ENCODE results near the gene ANKLE1. TPM values are rescaled to one million over a fixed set of nuclear protein-coding genes. Genes with fewer than 3 reads are reported as not detected.

The ANKLE1 gene, protein sequence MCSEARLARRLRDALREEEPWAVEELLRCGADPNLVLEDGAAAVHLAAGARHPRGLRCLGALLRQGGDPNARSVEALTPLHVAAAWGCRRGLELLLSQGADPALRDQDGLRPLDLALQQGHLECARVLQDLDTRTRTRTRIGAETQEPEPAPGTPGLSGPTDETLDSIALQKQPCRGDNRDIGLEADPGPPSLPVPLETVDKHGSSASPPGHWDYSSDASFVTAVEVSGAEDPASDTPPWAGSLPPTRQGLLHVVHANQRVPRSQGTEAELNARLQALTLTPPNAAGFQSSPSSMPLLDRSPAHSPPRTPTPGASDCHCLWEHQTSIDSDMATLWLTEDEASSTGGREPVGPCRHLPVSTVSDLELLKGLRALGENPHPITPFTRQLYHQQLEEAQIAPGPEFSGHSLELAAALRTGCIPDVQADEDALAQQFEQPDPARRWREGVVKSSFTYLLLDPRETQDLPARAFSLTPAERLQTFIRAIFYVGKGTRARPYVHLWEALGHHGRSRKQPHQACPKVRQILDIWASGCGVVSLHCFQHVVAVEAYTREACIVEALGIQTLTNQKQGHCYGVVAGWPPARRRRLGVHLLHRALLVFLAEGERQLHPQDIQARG
- 0.28 TPM in 1 of 2 replicates, not detected in the other for polyA plus RNA-seq

DNA sequence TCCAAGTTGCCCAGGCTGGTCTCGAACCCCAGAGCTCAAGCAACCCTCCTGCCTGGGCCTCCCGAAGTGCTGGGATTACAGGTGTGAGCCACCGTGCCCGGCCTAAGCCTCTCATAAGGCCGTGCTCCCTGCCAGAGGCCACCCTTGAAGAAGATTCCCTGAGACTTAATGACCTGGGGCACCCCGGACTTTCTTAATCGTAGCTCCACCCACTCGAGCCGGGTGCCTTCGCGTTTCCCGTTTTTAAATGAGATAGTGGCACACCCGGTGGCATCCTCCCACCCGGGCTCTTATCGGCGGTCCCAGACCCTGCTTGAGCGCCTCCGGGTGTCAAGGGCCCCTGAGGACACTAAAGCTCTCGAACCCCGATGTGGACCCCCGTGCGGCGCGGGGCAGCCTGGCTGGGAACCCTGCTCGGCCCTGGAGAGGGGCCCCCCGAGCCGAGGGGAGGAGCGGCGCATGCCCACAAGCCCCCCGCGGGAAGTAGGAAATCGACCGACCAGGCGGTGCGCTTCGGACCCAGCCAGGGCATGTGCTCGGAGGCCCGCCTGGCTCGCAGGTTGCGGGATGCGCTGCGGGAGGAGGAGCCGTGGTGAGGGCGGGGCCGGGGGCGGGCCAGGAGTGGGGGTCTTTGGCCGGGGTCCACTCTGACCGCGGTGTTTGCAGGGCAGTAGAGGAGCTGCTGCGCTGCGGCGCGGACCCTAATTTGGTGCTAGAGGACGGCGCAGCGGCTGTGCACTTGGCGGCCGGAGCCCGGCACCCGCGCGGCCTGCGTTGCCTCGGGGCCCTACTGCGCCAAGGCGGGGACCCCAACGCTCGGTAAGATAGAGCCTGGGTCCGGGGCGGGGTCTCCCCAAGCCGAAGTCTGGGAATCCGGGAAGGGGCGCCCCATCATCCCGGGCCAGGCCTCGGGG lies at the start of gene ANKLE1:
TSS of gene ANKLE1 (plus strand) at position 511 of the 914 bp plus-strand sequence. CDS start at position 531, 20 bp downstream.

DNA sequence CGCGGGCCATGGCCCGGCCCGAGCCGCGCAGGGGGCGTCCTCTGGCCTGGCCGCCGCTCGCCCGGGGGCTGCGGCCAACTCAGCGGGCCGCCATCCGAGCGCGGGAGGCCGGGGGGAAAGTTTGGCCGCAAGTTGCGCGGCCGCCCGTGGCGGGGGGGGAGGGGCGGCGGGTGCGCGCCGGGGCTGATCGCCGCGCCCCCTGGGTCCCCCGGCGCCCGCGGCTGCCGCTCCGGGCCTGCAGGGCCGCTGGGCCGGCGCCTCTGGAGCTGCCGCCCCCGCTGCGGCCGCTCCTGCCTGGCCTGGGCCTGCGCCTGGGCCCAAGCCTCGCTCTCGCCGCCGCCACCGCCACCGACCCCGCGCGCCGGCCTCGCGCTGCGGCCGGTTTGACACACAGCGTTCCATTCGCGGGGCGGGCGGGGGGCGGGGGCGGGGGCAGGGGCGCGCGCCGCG lies 36.1 kb upstream of the ANKLE1 start, which contains the start of gene NR2F6:
TSS of gene NR2F6 (minus strand) at position 385 of the 450 bp plus-strand sequence. CDS start 699 bp downstream, outside the sequence.

DNA sequence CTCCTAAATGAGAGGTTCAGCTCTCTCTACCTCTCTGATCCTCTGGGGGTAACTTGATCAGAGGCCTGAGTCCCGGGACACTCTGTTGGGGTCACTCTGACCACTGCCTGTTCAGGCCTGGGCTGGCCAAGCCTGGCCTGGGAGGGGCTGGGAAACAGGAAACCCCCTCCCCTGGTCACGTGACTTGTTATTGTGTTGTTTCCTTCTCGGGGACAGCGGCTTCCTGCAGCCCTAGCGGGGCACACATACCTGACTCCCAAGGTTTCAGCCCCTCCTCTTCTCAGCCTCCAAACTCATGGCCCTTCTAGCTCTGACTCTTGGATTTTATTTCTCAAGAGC lies 17.1 kb upstream of the ANKLE1 start, which contains the start of gene USHBP1:
TSS of gene USHBP1 (minus strand) at position 105 of the 339 bp plus-strand sequence. CDS start 446 bp downstream, outside the sequence.

DNA sequence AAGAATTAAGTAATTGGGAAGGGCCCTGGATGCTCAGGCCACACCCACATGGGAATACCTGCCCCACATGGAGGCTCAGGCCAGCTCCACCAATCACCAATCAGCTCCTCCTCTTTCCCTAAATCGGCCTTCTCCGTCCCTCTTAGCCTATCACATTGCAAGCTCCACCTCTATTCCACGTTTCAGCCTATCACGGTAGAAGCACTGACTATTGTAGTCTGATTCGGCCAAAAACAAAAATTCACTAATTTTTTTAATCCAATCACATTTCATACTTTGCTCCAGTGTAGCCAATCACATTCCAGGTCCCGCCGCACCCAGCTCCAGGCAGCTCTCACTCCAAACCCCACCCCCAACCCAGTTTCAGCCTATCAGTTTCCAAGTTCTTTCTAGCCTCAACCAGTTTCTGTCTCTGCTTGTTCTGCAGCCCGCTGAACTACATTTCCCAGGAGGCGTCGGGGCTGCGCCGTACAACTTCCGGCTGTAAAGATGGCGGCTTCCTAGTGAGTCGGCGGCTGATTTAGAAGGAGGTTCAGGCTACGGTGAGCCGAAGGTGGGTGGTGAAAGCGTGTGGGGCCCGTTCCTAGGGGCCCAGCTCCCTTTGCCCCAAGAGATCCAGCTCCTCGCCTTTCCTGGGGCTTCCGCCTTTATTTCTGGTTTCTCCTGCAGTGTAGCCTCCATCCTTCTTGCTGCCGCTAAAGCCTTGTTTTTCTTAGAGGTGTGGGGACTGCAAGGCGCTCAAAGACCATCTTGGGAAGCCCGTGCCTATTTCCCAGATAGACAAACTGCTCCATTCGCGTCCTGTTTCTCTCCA lies 14.5 kb upstream of the ANKLE1 start, which contains the start of gene BABAM1:
TSS of gene BABAM1 (plus strand) at position 469 of the 814 bp plus-strand sequence. CDS start 1,364 bp downstream, outside the sequence.

DNA sequence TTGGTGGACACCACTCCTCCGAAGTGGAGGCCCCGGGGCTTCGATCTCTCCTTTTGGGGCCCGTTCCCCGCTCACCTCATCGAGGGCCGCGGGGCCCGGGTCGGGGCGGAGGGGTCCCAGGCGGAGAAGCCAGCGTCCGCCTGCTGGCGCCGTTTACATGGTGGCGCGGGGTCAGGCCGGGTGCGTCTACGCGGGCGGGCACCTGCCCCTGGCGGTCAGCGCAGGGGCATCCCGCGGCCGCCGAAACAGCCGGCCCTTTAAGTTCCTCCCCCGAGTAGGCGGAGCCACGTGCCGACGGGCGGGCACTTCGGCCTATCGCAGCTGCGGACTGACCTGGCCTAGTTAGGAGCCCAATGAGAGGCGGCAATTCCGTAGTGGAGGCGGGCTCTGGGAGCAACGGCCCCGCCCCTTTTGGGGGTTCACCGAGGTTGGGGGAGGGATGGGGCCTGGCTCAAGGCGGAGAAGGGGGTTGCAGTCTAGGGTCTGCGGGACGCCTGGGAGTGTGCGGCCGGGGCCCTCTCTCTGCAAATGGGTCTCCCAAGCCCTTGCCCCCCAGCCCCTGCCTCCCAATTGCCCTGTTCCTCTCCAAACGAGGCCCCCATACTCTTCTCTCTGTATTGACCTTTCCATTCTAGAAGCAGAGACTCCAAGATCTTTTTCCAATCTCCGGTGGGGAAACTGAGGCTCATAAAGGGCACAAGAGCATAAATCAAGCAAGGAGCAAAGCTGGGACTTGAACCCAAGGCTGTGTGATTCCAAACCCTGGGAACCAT lies 21.7 kb downstream of the ANKLE1 start, which contains the start of gene ABHD8:
TSS of gene ABHD8 (minus strand) at position 259 of the 773 bp plus-strand sequence. CDS start 1,809 bp downstream, outside the sequence.

DNA sequence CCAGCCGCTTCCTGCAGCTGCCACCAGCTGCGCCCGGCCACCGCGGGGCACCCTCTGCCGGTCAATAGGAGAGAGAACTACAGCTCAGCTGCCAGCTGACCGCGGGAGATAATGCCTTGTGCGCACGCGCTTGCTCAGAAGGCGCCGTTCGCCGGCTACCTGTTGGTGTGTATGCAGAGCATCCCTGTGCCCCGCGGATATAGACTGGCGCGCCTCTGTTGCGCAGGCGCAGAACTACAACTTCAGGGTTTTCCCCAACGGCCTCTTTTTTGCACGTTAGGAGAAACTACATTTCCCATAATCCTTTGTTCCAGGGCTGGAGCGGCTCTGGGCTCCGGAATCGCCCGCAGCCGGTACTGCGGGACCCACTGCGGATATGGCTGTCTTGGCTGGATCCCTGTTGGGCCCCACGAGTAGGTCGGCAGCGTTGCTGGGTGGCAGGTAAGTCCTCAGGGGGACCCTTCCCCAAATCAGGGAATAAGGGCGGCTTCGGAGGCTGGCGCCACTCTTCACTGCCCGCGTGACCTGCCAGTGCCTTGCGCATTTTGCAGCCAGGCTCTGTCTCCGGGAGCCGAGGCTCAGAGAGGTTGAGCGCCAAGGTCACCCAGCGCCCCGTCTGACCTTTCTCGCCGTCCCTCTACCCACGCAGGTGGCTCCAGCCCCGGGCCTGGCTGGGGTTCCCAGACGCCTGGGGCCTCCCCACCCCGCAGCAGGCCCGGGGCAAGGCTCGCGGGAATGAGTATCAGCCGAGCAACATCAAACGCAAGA lies 24.0 kb downstream of the ANKLE1 start, which contains the start of gene MRPL34:
TSS of gene MRPL34 (plus strand) at position 356 of the 768 bp plus-strand sequence. CDS start at position 377, 21 bp downstream.

DNA sequence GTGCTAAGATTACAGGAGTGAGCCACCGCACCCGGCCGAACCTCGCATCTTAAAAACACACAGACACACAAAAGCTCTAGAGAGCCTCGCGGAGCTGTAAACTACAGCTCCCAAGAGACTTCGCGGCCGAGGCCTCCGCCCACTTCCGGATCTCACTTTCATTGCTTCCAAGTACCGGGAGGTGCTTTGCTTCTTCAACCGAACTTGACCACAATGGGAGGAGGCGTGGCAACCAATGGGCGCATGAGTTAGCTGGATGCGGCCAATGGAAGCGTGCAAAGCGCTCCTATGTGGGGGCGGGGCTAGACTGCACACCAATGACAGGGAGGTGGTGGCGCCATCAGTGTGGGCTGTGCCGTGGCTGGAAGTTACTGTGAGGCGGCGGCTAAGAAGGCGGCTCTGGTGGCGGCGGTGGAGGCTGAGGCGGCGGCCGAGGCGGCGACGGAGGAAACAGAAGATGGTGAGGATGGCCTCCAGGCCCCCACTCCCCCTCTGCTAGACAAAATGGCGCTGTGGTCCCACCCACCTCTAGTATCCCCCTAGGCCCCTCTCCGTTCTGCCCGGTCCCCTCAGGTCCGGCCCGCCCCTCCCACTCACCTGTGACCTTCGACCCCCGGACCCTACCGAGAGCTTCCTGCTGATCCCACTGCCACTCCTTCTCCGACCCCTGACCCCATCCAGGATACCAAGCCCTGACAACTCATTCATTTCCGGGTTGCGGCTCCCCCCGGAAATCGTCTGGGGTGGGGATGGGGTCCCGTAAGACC lies 27.7 kb downstream of the ANKLE1 start, which contains the start of gene DDA1:
TSS of gene DDA1 (plus strand) at position 366 of the 767 bp plus-strand sequence. CDS start at position 458, 92 bp downstream.

DNA sequence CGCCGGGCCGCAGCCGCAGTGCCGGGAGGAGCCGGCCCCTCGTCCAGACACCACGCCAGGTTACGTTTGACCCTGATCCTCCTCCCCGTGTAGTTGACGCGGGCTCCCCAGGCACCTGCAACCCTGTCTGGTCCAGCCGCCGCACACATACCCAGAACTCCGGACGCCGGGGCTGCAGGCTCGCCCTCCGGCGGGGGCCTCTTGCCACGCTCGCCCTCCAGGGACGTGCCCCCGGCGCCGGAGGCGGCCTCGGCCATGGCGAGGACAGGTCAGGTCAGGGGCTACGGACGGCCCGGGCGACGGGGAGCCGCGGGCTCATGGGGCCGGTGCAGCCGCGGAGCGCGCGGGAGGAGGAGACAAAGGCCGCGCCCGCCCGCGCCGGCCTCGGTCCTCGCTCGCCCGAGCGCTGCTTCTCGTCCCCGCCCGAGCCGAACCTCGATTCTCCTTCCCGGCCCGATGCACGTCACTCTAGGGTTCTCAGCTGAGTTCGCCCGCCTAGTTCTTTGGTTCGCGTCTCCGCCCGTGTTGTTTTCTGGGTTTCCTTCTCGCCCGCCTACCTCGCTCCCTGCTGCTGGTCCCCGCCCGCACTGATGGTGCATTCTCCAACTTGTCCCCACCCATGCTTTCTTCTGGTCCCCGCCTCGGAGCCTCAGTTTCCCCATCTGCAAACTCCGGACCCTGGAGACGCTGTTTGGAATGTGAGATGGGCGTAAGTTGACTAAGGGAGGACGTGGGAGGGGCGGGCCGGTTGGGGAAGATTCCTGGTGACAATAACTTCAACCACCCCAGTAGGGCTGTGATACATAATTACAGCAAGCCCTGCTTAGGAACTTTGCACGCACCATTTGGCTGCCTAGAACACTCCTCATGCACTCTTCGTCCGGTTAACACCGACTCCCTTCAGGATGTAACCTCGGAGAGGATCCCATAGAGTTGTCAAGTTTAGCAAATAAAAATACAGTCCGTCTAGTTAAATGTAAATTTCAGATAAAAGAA lies 53.0 kb downstream of the ANKLE1 start, which contains the start of gene ANO8:
TSS of gene ANO8 (minus strand) at position 442 of the 996 bp plus-strand sequence. CDS start at position 257, 185 bp downstream.

Other genes with a start within 250 kb of the ANKLE1 start
- 0.48 and 5.1 TPM in 2 replicates for gene HAUS8, start 206.4 kb upstream of the ANKLE1 start, polyA plus RNA-seq
- 0.85 and 4.5 TPM in 2 replicates for gene MYO9B, start 206.1 kb upstream of the ANKLE1 start, polyA plus RNA-seq
- 43.9 and 51.1 TPM in 2 replicates for gene USE1, start 66.5 kb upstream of the ANKLE1 start, polyA plus RNA-seq
- gene OCEL1, start 55.7 kb upstream of the ANKLE1 start, polyA plus RNA-seq: 17.9 and 18.2 TPM in 2 replicates
- 2.4 and 6.3 TPM in 2 replicates for gene NR2F6, start 36.0 kb upstream of the ANKLE1 start, polyA plus RNA-seq
- gene USHBP1, start 17.2 kb upstream of the ANKLE1 start, polyA plus RNA-seq: not detected in 2 replicates
- 45.2 and 64.5 TPM in 2 replicates for gene BABAM1, start 14.5 kb upstream of the ANKLE1 start, polyA plus RNA-seq
- gene ABHD8, start 21.5 kb downstream of the ANKLE1 start, polyA plus RNA-seq: 0.71 and 2.5 TPM in 2 replicates
- 58.3 and 88.7 TPM in 2 replicates for gene MRPL34, start 24.0 kb downstream of the ANKLE1 start, polyA plus RNA-seq
- 5.3 and 14.2 TPM in 2 replicates for gene DDA1, start 27.7 kb downstream of the ANKLE1 start, polyA plus RNA-seq
- 1.2 and 2.9 TPM in 2 replicates for gene ANO8, start 53.0 kb downstream of the ANKLE1 start, polyA plus RNA-seq
- gene GTPBP3, start 55.7 kb downstream of the ANKLE1 start, polyA plus RNA-seq: 0.87 and 6.8 TPM in 2 replicates
- not detected in 2 replicates for gene PLVAP, start 95.4 kb downstream of the ANKLE1 start, polyA plus RNA-seq
- gene CCDC194, start 112.3 kb downstream of the ANKLE1 start, polyA plus RNA-seq: not detected in 2 replicates
- gene BST2, start 123.7 kb downstream of the ANKLE1 start, polyA plus RNA-seq: not detected in 2 replicates
- 1.2 and 4.1 TPM in 2 replicates for gene MVB12A, start 138.1 kb downstream of the ANKLE1 start, polyA plus RNA-seq
- gene TMEM221, start 166.8 kb downstream of the ANKLE1 start, polyA plus RNA-seq: not detected in 2 replicates
- gene NXNL1, start 179.0 kb downstream of the ANKLE1 start, polyA plus RNA-seq: not detected in 2 replicates
- gene SLC27A1, start 188.6 kb downstream of the ANKLE1 start, polyA plus RNA-seq: 1.5 and 2.3 TPM in 2 replicates
- gene PGLS, start 229.7 kb downstream of the ANKLE1 start, polyA plus RNA-seq: 3.9 and 4.0 TPM in 2 replicates